Activated naive CD4-positive, alpha-beta T cell (primary cell): ENCODE data around the gene KCNE5.
"Not testable (repeated sequence)": the region's sequence is repeated elsewhere in the genome, so short reads cannot be mapped to it uniquely, and the experiment has no call there.

Experiments used
- DNase-seq, 4 experiments: peaks; one replicate each; lab custom pipeline; 2025; lab: John Stamatoyannopoulos, UW

The KCNE5 gene

GRCh38 chrX:109614951-109615350 is 10.0 kb downstream of the KCNE5 start:
- DNase-seq, result no peak

GRCh38 chrX:109601486-109601885 is 23.5 kb downstream of the KCNE5 start:
- no peak for DNase-seq

GRCh38 chrX:109600237-109600651 is 24.7 kb downstream of the KCNE5 start:
- DNase-seq, result no peak

- no peak for DNase-seq
These were observed 29.0 kb downstream of the KCNE5 start for GRCh38 chrX:109596015-109596414.

- DNase-seq, result no peak
These were observed 34.8 kb downstream of the KCNE5 start for GRCh38 chrX:109590176-109590575.

GRCh38 chrX:109585488-109585887 is 39.5 kb downstream of the KCNE5 start:
- no peak for DNase-seq

GRCh38 chrX:109578916-109579315 is 46.1 kb downstream of the KCNE5 start:
- no peak for DNase-seq

GRCh38 chrX:109577055-109577454 is 47.9 kb downstream of the KCNE5 start:
- DNase-seq, result no peak

GRCh38 chrX:109576083-109576482 is 48.9 kb downstream of the KCNE5 start:
- DNase-seq, result not testable (repeated sequence)
